Activated T-helper 1 cell treated with anti-CD3 and anti-CD28 coated beads, Interleukin-12 subunit alpha, Interleukin-12 subunit beta, Interleukin-2, Interleukin-4 antibody, amounts not matched to agents 30 ng/mL and 10 ng/mL and 1 ng/mL, durations not matched to agents 14 hours and 24 hours and 36 hours (primary cell): Measurements from ENCODE around the gene ISX. TPM values are rescaled to one million over a fixed set of nuclear protein-coding genes. Genes with fewer than 3 reads are reported as not detected.
A peak's percentile ranks its signal among the peaks of the same experiment; 100 is the strongest.
"Not testable (repeated sequence)": the region's sequence is repeated elsewhere in the genome, so short reads cannot be mapped to it uniquely, and the experiment has no call there.

Source experiments
- DNase-seq: peaks from one replicate; pipeline ENCODE4 v3.0.0; 2021; ENCODE audit warnings: low spot score
- H3K27ac Mint-ChIP-seq: one replicate; pipeline ENCODE4 v1.8.0; 2021; ENCODE audit warnings: mild to moderate bottlenecking, mixed read lengths
- H3K27me3 Mint-ChIP-seq: one replicate; pipeline ENCODE4 v1.8.0; 2022; ENCODE audit warnings: mild to moderate bottlenecking, moderate library complexity, mixed read lengths; ENCODE audit not compliant: insufficient read depth
- H3K36me3 Mint-ChIP-seq: one replicate; pipeline ENCODE4 v1.8.0; 2021; ENCODE audit warnings: low read depth, mixed read lengths
- H3K4me1 Mint-ChIP-seq: one replicate; pipeline ENCODE4 v1.8.0; 2021; ENCODE audit warnings: low read depth, mixed read lengths
- H3K4me3 Mint-ChIP-seq: one replicate; pipeline ENCODE4 v1.8.0; 2021; ENCODE audit warnings: mild to moderate bottlenecking, moderate library complexity, mixed read lengths
- H3K9me3 Mint-ChIP-seq: one replicate; pipeline ENCODE4 v1.8.0; 2021; ENCODE audit warnings: mixed read lengths
- intact Hi-C: fragments of 100-400 bp; cut with micrococcal nuclease; formaldehyde crosslinking; loops from one replicate; pipeline ENCODE4 v1.15.1; 2024
- total RNA-seq: library from RNA; stranded (reverse); gene quantifications from 2 replicates; pipeline ENCODE4 v1.2.3, GENCODE V29; 2022

Gene ISX
- total RNA-seq, 1 donor from 2014 or later = not detected

DNA sequence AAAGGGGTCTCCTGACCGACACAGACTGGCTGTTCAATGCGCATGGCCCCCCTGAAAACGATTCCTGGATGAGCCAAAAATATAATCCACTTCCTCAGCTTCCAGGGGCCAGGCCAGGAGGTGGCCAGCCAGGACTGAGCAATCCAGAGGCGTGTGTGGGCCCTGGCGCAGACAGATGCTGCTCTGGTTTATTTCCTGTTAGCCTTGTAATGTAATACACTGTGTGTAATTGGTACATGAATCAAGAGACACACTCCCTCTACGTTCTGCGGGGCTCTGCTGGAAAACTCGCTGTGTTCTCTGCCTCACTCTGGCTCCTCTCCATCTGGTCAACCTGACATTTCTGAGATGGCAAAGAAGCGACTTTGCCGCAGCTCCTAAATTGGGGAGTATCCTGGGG lies 26.3 kb upstream of the ISX start:
- intact Hi-C loops = no loop called here
- Mint-ChIP-seq H3K36me3 (no peaks in the 10 kb centered on the region), H3K27ac (no peak overlapping the region), H3K4me1 (no peaks in the 10 kb centered on the region), H3K9me3 (no peaks in the 10 kb centered on the region), H3K4me3 (no peak overlapping the region), H3K27me3 (peaks cover 4% of the 10 kb centered on the region)
- no peak for DNase-seq

DNA sequence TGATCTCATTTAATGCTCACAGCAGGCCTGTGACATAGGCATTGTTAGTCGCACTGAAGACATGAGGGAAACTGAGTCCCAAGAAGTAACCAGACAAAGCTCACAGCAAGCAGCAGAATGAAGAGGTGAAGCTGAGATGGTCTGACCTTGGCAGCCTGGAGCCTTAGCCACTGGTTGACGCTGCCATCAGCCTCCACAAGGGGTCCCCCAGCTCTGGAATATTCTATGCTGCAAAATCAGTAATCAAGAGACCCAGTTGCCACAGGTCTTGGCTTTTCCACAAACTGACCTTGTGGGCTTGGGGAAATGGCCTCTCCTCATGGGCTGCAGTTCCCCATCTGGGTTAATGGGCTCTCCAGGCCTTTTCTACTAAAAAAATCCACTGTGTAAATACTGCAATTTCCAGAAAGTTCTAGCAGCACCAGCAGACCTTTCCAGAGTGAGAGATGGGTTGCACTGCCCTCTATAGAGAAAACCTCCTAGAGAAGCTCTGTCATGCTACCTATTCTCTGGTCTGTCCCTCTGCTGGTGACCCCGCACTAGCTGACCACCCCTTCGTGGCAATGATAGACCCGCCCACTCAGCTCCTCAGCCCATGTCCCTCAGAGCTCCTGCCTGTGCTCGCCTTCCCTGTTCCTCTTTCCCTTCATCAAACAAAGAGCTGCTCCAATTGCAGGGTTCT lies 22.6 kb upstream of the ISX start:
- H3K4me3 Mint-ChIP-seq = no peak overlapping the region
- H3K9me3 Mint-ChIP-seq = no peaks in the 10 kb centered on the region
- intact Hi-C loops = no loop called here
- no peak overlapping the region for H3K27ac Mint-ChIP-seq
- H3K4me1 Mint-ChIP-seq = no peaks in the 10 kb centered on the region
- H3K27me3 Mint-ChIP-seq = peaks cover 4% of the 10 kb centered on the region
- H3K36me3 Mint-ChIP-seq = no peaks in the 10 kb centered on the region
- DNase-seq = no peak

DNA sequence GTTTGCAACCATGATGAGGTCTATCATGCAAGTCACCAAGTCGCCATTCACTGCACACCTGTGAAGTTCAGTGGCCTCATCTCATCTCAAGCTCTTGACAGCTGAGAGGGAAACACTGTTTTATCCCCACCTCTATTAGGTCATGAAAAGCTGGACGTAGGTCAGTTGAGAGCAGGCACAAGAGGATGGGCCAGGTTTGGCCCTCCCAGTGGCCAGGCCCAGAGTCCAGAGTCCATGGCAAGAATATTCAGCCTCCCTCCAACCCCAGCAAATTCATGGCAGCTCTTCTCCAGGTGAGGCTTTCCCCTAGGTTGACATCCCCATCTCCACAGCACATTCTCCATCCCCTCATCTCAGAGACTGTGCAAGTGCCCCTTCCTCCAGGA lies 22.0 kb upstream of the ISX start:
- no peaks in the 10 kb centered on the region for H3K4me1 Mint-ChIP-seq
- intact Hi-C loops = no loop called here
- peaks cover 4% of the 10 kb centered on the region for H3K27me3 Mint-ChIP-seq
- H3K4me3 Mint-ChIP-seq = no peak overlapping the region
- no peak overlapping the region for H3K27ac Mint-ChIP-seq
- H3K36me3 Mint-ChIP-seq = no peaks in the 10 kb centered on the region
- no peak for DNase-seq
- no peaks in the 10 kb centered on the region for H3K9me3 Mint-ChIP-seq

DNA sequence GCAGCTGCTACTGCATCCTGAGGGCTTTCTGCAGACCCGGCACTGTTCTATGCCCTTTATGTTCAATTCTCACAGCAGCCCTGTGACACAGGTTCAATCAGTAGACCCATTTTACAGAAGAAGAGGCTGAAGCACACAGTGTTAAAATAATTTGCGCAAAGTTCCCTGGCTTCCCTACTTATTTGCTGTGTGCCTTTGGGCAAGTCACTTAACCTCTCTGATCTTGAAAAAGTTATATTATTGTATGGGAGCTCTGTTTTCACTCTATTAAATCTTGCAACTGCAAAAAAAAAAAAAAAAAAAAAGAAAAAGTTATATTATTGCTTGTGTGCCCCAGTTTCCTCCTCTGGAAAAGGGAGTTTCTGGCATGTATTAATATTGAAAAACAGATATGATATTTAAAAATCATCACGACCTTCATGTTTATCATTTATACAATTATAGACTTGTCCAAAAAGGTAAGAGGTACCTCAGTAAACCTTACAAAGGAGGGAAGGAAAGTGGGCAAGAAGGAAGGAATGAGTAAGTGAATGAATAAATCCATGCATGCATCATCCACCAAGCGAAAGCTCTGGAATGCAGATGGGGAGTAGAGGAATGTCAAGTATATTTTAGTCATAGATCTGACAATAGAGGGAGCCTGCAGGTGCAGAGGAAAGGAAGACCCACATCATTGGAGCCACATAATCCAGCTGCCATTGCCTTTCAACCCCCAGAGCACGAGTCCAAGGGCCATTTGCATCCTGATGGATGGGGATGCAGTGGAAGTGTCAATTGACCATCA lies 21.2 kb upstream of the ISX start:
- intact Hi-C loops = no loop called here
- H3K36me3 Mint-ChIP-seq = no peaks in the 10 kb centered on the region
- H3K4me3 Mint-ChIP-seq = no peak overlapping the region
- H3K27ac Mint-ChIP-seq = no peak overlapping the region
- peaks cover 4% of the 10 kb centered on the region for H3K27me3 Mint-ChIP-seq
- no peak for DNase-seq
- no peaks in the 10 kb centered on the region for H3K9me3 Mint-ChIP-seq
- H3K4me1 Mint-ChIP-seq = no peaks in the 10 kb centered on the region

DNA sequence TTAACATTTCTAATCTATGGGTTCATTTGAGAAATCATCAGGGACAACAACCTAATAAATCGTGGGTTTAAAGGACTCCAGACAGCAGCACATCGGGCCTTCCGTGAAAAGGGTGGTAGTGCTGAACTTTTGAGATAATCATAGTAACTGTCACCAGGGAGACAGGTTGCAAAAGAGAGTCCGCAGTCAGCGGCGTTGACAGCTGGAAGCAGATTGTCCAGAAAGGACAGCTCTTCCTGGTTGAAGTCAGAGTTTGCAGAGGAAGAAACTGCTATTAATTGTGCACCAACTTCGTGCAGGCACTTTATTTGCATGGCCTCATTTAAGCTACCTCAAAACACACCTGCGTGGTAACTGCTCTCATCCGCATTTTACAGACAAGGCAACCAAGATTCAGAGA lies 20.5 kb upstream of the ISX start:
- H3K27ac Mint-ChIP-seq = no peak overlapping the region
- intact Hi-C loops = no loop called here
- no peak for DNase-seq
- no peaks in the 10 kb centered on the region for H3K27me3 Mint-ChIP-seq
- no peaks in the 10 kb centered on the region for H3K36me3 Mint-ChIP-seq
- H3K9me3 Mint-ChIP-seq = no peaks in the 10 kb centered on the region
- no peaks in the 10 kb centered on the region for H3K4me1 Mint-ChIP-seq
- H3K4me3 Mint-ChIP-seq = no peak overlapping the region

DNA sequence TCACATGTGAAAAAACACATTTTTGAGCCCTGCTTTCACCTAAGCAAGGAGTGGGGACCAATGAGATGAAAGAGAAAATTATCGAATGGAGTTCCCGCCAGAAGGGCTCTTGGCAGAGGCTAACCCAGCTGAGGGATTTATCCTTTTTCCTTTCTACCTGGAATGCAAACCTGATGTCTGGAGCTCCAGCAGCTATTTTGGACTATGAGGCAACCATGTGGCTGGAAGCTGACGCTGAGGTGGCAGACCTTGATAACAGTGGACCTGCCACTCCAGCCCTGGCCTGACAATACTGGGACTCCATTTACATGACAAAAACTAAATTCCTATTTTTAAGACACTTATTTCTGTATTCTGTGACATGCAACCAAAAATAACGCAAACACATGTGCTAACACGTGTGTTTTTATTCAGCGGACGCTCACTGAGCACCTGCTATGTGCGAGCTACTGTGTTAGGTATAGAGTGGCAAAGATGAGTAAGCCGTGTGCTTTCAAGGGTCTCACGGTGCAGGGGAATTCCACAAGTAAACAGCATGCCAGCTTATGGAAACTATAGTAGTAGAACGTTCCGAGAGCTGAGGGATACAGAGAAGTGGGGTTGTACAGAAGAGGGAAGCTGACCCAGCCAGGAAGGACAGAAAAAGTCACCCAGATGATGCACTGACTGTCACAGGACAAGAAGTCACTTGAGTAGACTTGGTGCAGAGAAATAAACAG lies 19.1 kb upstream of the ISX start:
- no peaks in the 10 kb centered on the region for H3K27me3 Mint-ChIP-seq
- H3K9me3 Mint-ChIP-seq = no peaks in the 10 kb centered on the region
- H3K4me3 Mint-ChIP-seq = no peak overlapping the region
- DNase-seq = no peak
- no peak overlapping the region for H3K27ac Mint-ChIP-seq
- H3K36me3 Mint-ChIP-seq = no peaks in the 10 kb centered on the region
- intact Hi-C loops = no loop called here
- H3K4me1 Mint-ChIP-seq = no peaks in the 10 kb centered on the region

DNA sequence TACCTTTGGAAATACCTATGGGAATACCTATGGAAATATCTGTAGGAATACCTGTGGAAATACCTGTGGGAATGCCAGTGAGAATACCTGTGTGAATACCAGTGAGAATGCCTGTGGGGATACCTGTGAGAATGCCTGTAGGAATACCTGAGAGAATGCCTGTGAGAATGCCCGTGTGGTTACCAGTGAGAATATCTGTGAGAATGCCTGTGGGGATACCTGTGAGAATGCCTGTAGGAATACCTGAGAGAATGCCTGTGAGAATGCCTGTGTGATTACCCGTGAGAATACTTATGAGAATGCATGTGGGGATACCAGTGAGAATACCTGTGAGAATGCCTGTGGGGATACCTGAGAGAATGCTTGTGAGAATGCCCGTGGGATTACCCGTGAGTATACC lies 15.9 kb upstream of the ISX start:
- H3K4me3 Mint-ChIP-seq, DNase-seq, H3K4me1 Mint-ChIP-seq, H3K27ac Mint-ChIP-seq, H3K36me3 Mint-ChIP-seq, intact Hi-C loops, H3K27me3 Mint-ChIP-seq, H3K9me3 Mint-ChIP-seq: not testable (repeated sequence)

DNA sequence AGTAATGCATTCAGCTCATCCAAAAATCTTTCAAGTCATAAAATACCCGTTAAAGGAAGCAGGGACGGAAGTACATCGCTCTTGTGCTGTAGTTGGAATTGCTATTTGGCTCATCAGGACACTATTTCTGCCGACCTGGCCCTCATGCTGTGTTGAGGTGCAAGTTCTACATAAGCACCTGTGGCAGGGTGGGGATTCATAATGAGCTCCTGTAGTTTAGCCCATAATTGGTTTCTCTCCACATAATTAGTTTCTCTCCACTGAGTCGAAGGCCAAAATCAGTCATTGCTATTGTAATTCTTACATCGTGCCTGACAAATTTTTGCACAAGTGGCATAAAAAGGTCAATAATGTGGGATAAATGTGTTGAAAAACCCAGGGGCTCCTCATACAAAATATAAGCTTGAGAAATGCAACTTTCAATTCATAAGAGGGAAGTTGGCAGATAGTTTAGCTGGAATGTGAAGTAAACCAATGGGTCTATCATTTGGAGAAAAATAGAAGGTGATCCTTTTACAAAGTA lies 14.9 kb upstream of the ISX start:
- intact Hi-C loops = no loop called here
- no peak overlapping the region for H3K4me3 Mint-ChIP-seq
- no peak overlapping the region for H3K27ac Mint-ChIP-seq
- H3K36me3 Mint-ChIP-seq = no peaks in the 10 kb centered on the region
- H3K27me3 Mint-ChIP-seq = peaks cover 3% of the 10 kb centered on the region
- no peaks in the 10 kb centered on the region for H3K9me3 Mint-ChIP-seq
- DNase-seq = no peak
- no peaks in the 10 kb centered on the region for H3K4me1 Mint-ChIP-seq

DNA sequence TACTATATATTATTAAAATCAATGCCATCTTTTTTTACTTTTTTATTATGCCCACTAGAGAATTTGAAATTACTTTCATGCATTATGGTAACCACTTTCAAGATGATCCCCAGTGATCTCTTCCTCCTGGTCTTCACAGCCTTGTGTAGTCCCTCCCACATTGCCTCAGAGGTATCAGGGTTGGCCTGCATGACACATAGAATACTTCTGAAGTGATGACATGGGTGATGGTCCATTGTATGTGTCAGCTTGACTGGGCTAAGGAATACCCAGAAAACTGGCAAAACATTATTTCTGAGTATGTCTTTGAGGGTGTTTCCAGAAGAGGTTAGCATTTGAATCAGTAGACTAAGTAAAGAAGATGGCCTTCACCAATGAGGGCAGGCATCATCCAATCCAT lies 14.2 kb upstream of the ISX start:
- H3K27me3 Mint-ChIP-seq = peaks cover 3% of the 10 kb centered on the region
- no peaks in the 10 kb centered on the region for H3K4me1 Mint-ChIP-seq
- intact Hi-C loops = no loop called here
- no peak overlapping the region for H3K27ac Mint-ChIP-seq
- no peaks in the 10 kb centered on the region for H3K36me3 Mint-ChIP-seq
- no peak overlapping the region for H3K4me3 Mint-ChIP-seq
- DNase-seq = no peak
- no peaks in the 10 kb centered on the region for H3K9me3 Mint-ChIP-seq

DNA sequence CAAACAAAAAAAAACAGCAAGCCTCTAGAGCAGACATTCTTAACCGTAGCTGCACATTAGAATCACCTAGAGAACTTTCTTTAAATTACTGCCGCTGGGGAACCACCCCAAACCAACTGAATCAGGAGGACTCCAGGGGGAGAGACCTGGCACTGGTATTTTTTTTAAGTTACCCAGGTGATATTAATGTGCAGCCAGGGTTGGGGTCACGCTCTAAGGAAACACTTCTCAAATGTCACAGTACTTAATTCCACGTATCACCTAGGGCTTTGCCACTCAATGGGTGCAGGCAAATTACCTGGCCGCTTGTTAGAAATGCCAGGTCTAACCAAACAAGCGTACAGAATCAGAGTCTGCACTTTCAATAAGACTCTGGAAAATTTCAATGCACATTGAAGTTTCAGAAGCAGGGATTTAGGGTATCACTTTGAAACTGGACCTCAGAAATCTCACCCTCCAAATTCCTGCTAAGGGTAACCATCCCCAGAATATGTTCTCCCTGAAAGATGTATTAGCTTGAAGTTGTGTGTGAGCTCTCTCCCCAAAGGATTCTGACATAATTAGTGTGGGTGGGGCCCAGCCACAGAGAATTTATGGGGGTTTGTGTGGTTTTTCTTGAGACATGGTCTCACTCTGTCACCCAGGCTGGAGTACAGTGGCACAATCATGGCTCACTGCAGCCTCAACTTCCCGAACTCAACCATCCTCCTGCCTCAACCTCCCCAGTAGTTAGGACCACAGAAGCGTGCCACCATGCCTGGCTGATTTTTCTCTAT lies 12.7 kb upstream of the ISX start:
- H3K9me3 Mint-ChIP-seq = no peaks in the 10 kb centered on the region
- intact Hi-C loops = no loop called here

DNA sequence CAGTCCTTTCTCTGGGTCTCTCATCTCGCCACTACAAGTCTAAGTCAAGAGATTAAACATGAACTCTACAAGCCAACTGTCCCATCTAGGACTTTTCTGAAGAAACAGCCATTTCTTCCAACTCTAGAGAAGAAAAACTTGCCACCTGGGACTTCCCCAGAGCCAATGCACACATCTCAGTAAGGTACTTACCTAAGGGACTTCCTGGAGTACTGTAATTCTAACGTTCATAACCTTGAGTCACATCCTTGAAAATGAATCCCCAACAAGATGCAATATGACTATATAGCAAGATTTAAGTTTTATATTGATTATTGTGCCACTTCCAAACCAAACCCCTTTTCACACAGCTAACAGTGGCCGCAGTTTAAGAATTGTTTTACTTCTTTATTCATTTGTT lies 11.9 kb upstream of the ISX start:
- intact Hi-C loops = no loop called here
- DNase-seq = no peak
- H3K36me3 Mint-ChIP-seq = no peaks in the 10 kb centered on the region
- H3K4me3 Mint-ChIP-seq = no peak overlapping the region
- H3K4me1 Mint-ChIP-seq = no peaks in the 10 kb centered on the region
- no peak overlapping the region for H3K27ac Mint-ChIP-seq
- peaks cover 3% of the 10 kb centered on the region for H3K27me3 Mint-ChIP-seq
- H3K9me3 Mint-ChIP-seq = no peaks in the 10 kb centered on the region

More for the DNA sequence above, 12.7 kb upstream of the ISX start:
- Mint-ChIP-seq H3K36me3 (no peaks in the 10 kb centered on the region), H3K27me3 (peaks cover 3% of the 10 kb centered on the region), H3K4me1 (no peaks in the 10 kb centered on the region), H3K27ac (peak overlapping the region; percentile 23), H3K4me3 (no peak overlapping the region)
- no peak for DNase-seq

DNA sequence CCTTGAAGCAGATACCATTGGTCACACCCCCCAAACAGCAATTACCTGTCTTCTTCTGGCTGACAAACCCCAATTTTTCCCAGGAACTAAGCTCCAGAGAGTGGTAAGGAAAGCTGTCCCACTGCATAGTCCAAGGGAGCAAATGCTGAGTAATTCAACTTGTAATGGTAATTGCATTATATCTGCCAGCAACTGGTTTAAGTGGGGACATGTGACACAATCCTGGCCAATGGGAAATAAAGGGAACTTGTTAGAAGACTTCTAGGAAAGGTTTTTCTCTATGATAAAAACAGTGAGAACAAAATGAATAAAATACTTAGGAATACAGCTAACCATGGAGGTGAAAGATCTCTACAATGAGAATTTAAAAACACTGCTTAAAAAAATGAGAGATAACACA lies 9.5 kb upstream of the ISX start:
- H3K4me1 Mint-ChIP-seq = no peaks in the 10 kb centered on the region
- peaks cover 3% of the 10 kb centered on the region for H3K27me3 Mint-ChIP-seq
- H3K36me3 Mint-ChIP-seq = no peaks in the 10 kb centered on the region
- intact Hi-C loops = no loop called here
- no peak for DNase-seq
- H3K9me3 Mint-ChIP-seq = peaks cover 4% of the 10 kb centered on the region
- no peak overlapping the region for H3K27ac Mint-ChIP-seq
- no peak overlapping the region for H3K4me3 Mint-ChIP-seq
